Activated CD4-positive, alpha-beta T cell treated with anti-CD3 and anti-CD28 coated beads, Interleukin-2, amount 50 U/mL, for 4 hours (primary cell): ENCODE data around the gene SHISA6.

Source experiments
- DNase-seq, 2 experiments: peaks; one replicate each; pipeline ENCODE4 v3.0.0-alpha.2; 2020

Gene SHISA6

DNA sequence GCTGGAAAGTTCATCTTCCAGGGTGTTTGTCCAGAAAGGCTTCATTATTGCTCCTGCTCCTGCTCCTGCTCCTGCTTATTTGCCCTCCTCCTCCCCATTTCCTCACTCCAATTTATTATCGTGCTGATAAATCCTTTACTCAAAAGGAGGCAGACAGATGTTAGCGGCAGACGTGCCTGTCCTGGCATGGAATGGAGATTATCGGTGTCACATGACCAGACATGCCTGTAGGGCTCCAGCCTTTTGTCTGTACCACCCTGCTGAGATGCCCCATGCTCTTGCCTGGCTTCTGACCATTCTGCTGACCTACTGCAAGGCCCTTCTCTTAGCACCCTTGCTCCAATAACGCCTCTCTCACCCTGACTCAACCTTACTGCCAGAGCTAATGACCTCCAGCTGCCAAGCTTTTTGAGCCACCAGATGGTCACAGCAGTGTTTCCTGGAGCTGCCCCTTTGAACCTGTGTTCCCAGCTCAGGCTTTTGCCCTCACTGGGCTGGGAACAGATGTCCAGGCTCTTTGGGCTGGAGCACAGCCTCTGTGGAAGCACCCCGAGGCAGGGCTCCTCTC is 370.1 kb downstream of the SHISA6 start:
- no peak for DNase-seq

DNA sequence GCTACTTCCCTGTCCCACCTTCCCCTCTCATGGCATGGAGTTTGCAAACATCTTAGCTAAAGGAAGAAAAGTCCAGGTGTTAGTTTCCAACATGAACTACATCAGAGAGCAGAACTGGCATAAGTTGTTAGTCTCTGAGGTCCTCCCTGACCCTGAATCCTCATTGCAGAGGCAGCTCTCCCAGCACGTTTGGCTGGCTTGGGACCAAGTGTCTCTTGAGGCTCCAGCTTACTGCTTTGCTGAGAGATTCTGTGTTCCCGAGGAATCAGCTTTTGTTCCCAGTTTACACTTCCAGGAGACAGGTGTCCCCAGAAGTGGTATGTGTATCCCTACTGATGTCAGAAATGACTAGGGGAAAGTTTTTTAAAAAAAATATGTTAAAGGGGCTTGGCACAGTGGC is 371.9 kb downstream of the SHISA6 start:
- DNase-seq: no peak
